HEK293 (cell line): ENCODE results near the gene PRR3.
A peak's percentile ranks its signal among the peaks of the same experiment; 100 is the strongest.

Source experiments
- ELK4 ChIP-seq: IDR thresholded peaks from 2 replicates; pipeline ENCODE4 v1.6.1; 2011; ENCODE audit warnings: mild to moderate bottlenecking, low read depth, low read length, borderline replicate concordance
- IKZF3 ChIP-seq: fragments of 450-650 bp; IDR thresholded peaks from 2 replicates; pipeline ENCODE4 v1.5.0; 2018; ENCODE audit warnings: missing biosample characterization, mild to moderate bottlenecking, missing genetic modification characterization, moderate library complexity
- KLF17 ChIP-seq: fragments of 450-650 bp; formaldehyde crosslinking; IDR thresholded peaks from 2 replicates; pipeline ENCODE4 v1.5.1; 2016; ENCODE audit warnings: missing biosample characterization, missing genetic modification characterization
- PRDM10 ChIP-seq: fragments of 450-650 bp; formaldehyde crosslinking; IDR thresholded peaks from 2 replicates; pipeline ENCODE4 v1.5.1; 2016; ENCODE audit warnings: missing biosample characterization, missing genetic modification characterization
- SETDB1 ChIP-seq: IDR thresholded peaks from one replicate; pipeline ENCODE4 v1.6.1; 2017; ENCODE audit warnings: mild to moderate bottlenecking, low read length, moderate library complexity, mixed read lengths; ENCODE audit not compliant: insufficient read length
- TCF7L2 ChIP-seq: IDR thresholded peaks from 2 replicates; pipeline ENCODE4 v1.6.1; 2011; ENCODE audit warnings: low read depth, mild to moderate bottlenecking, inconsistent platforms, low read length, moderate library complexity, borderline replicate concordance
- ZBTB7A ChIP-seq: fragments of 450-650 bp; formaldehyde crosslinking; IDR thresholded peaks from 2 replicates; pipeline ENCODE4 v1.5.1; 2016; ENCODE audit warnings: low read depth, missing biosample characterization, missing genetic modification characterization
- ZNF10 ChIP-seq: fragments of 450-650 bp; formaldehyde crosslinking; IDR thresholded peaks from 2 replicates; pipeline ENCODE4 v1.5.1; 2017; ENCODE audit warnings: missing biosample characterization, missing genetic modification characterization
- ZNF18 ChIP-seq: fragments of 450-650 bp; formaldehyde crosslinking; IDR thresholded peaks from 2 replicates; pipeline ENCODE4 v1.5.1; 2016; ENCODE audit warnings: missing biosample characterization, missing genetic modification characterization
- ZNF19 ChIP-seq: fragments of 450-650 bp; formaldehyde crosslinking; IDR thresholded peaks from 2 replicates; pipeline ENCODE4; 2016; ENCODE audit warnings: missing biosample characterization, missing genetic modification characterization, low read depth
- ZNF221 ChIP-seq: fragments of 450-650 bp; formaldehyde crosslinking; IDR thresholded peaks from 2 replicates; pipeline ENCODE4 v1.5.1; 2017; ENCODE audit warnings: missing biosample characterization, missing genetic modification characterization, borderline replicate concordance
- ZNF26 ChIP-seq: fragments of 450-650 bp; formaldehyde crosslinking; IDR thresholded peaks from 2 replicates; pipeline ENCODE4 v1.5.1; 2016; ENCODE audit warnings: missing biosample characterization, missing genetic modification characterization
- ZNF266 ChIP-seq: fragments of 450-650 bp; formaldehyde crosslinking; IDR thresholded peaks from 2 replicates; pipeline ENCODE4 v1.5.1; 2016; ENCODE audit warnings: missing biosample characterization, missing genetic modification characterization, low read depth
- ZNF292 ChIP-seq: fragments of 450-650 bp; formaldehyde crosslinking; IDR thresholded peaks from 2 replicates; pipeline ENCODE4 v1.5.1; 2016; ENCODE audit warnings: low read depth, missing biosample characterization, missing genetic modification characterization, borderline replicate concordance
- ZNF416 ChIP-seq: fragments of 450-650 bp; formaldehyde crosslinking; IDR thresholded peaks from 2 replicates; pipeline ENCODE4 v1.5.1; 2016; ENCODE audit warnings: missing biosample characterization, missing genetic modification characterization
- ZNF501 ChIP-seq: fragments of 450-650 bp; formaldehyde crosslinking; IDR thresholded peaks from 2 replicates; pipeline ENCODE4 v1.5.1; 2016; ENCODE audit warnings: missing biosample characterization, missing genetic modification characterization
- ZNF510 ChIP-seq: fragments of 450-650 bp; formaldehyde crosslinking; IDR thresholded peaks from 2 replicates; pipeline ENCODE4 v1.5.1; 2018; ENCODE audit warnings: mild to moderate bottlenecking, missing genetic modification characterization, missing biosample characterization; ENCODE audit not compliant: insufficient replicate concordance
- ZNF513 ChIP-seq: fragments of 450-650 bp; IDR thresholded peaks from 2 replicates; pipeline ENCODE4 v1.5.1; 2018; ENCODE audit warnings: missing biosample characterization, missing genetic modification characterization
- ZNF544 ChIP-seq: fragments of 450-650 bp; formaldehyde crosslinking; IDR thresholded peaks from 2 replicates; pipeline ENCODE4 v1.5.0; 2017; ENCODE audit warnings: missing biosample characterization, missing genetic modification characterization
- ZNF561 ChIP-seq: fragments of 450-650 bp; IDR thresholded peaks from 2 replicates; pipeline ENCODE4 v1.5.1; 2018; ENCODE audit warnings: missing biosample characterization, missing genetic modification characterization, borderline replicate concordance
- ZNF596 ChIP-seq: fragments of 450-650 bp; IDR thresholded peaks from 2 replicates; pipeline ENCODE4 v1.5.0; 2018; ENCODE audit warnings: missing biosample characterization, mild to moderate bottlenecking, missing genetic modification characterization, moderate library complexity
- ZNF654 ChIP-seq: fragments of 450-650 bp; formaldehyde crosslinking; IDR thresholded peaks from 2 replicates; pipeline ENCODE4 v1.5.1; 2016; ENCODE audit warnings: low read depth, missing biosample characterization, missing genetic modification characterization
- ZNF658 ChIP-seq: fragments of 450-650 bp; formaldehyde crosslinking; IDR thresholded peaks from 2 replicates; pipeline ENCODE4; 2016; ENCODE audit warnings: missing biosample characterization, missing genetic modification characterization
- ZNF670 ChIP-seq: fragments of 450-650 bp; formaldehyde crosslinking; IDR thresholded peaks from 2 replicates; pipeline ENCODE4 v1.5.1; 2016; ENCODE audit warnings: missing biosample characterization, missing genetic modification characterization, low read depth
- ZNF677 ChIP-seq: fragments of 450-650 bp; IDR thresholded peaks from 2 replicates; pipeline ENCODE4 v1.5.0; 2018; ENCODE audit warnings: missing biosample characterization, mild to moderate bottlenecking, missing genetic modification characterization, moderate library complexity
- ZNF701 ChIP-seq: fragments of 450-650 bp; formaldehyde crosslinking; IDR thresholded peaks from 2 replicates; pipeline ENCODE4 v1.5.1; 2016; ENCODE audit warnings: missing biosample characterization, missing genetic modification characterization
- ZNF76 ChIP-seq: fragments of 450-650 bp; formaldehyde crosslinking; IDR thresholded peaks from 2 replicates; pipeline ENCODE4; 2016; ENCODE audit warnings: low read depth, missing biosample characterization, missing genetic modification characterization, borderline replicate concordance
- ZNF777 ChIP-seq: fragments of 450-650 bp; formaldehyde crosslinking; IDR thresholded peaks from 2 replicates; pipeline ENCODE4 v1.5.1; 2017; ENCODE audit warnings: missing biosample characterization, missing genetic modification characterization, borderline replicate concordance
- ZSCAN30 ChIP-seq: fragments of 450-650 bp; IDR thresholded peaks from 2 replicates; pipeline ENCODE4 v1.5.1; 2018; ENCODE audit warnings: missing biosample characterization, mild to moderate bottlenecking, missing genetic modification characterization, moderate library complexity

The PRR3 gene

GRCh38 chr6:30556066-30556905 lies 809 bp upstream of the PRR3 start, which contains the start of gene GNL1 (continued):
- TF ChIP-seq ZNF654 (tag by site-specific recombination) = no peak
- TF ChIP-seq ELK4 = no peak
- peak; percentile 98 for TF ChIP-seq PRDM10 (tag by site-specific recombination)
- no peak for TF ChIP-seq TCF7L2
- TF ChIP-seq ZNF18 (tag by site-specific recombination) = no peak
- TF ChIP-seq SETDB1 = no peak
- TF ChIP-seq ZNF658 = no peak
- no peak; the same call in 1 of the 2 replicates for TF ChIP-seq ZNF76 (tag by site-specific recombination)
- TF ChIP-seq ZNF670 (tag by site-specific recombination) = no peak
- TF ChIP-seq ZNF501 (tag by site-specific recombination) = peak; percentile 92; the same call in 1 of the 2 replicates
- no peak for TF ChIP-seq ZNF26
- TF ChIP-seq ZNF777 (tag by site-specific recombination) = no peak; the same call in 1 of the 2 replicates
- TF ChIP-seq ZNF19 (tag by site-specific recombination) = no peak
- TF ChIP-seq ZNF266 (tag by site-specific recombination) = no peak
- peak; percentile 75 for TF ChIP-seq ZBTB7A (tag by site-specific recombination)
- peak; percentile 88 for TF ChIP-seq ZNF10 (tag by site-specific recombination)
- TF ChIP-seq ZSCAN30 (tag by site-specific recombination) = no peak
- no peak for TF ChIP-seq ZNF596 (tag by site-specific recombination)
- TF ChIP-seq IKZF3 (tag by site-specific recombination) = peak; percentile 68
- TF ChIP-seq ZNF561 (tag by site-specific recombination) = no peak
- no peak for TF ChIP-seq ZNF677 (tag by site-specific recombination)
- TF ChIP-seq ZNF510 (tag by site-specific recombination) = no peak
- no peak for TF ChIP-seq ZNF292 (tag by site-specific recombination)
- TF ChIP-seq ZNF416 (tag by site-specific recombination) = no peak
- TF ChIP-seq ZNF544 (tag by site-specific recombination) = no peak
- peak; percentile 45; the same call in 1 of the 2 replicates for TF ChIP-seq ZNF513 (tag by site-specific recombination)
- no peak for TF ChIP-seq ZNF701 (tag by site-specific recombination)
- TF ChIP-seq KLF17 (tag by site-specific recombination) = peak; percentile 86
- TF ChIP-seq ZNF221 = no peak
